OCI-M1 (cell line): Measurements from ENCODE around the gene ZNF213.
"Not testable (repeated sequence)": the region's sequence is repeated elsewhere in the genome, so short reads cannot be mapped to it uniquely, and the experiment has no call there.

Experiments
- DNase-seq: peaks from one replicate; lab custom pipeline; 2025; lab: John Stamatoyannopoulos, UW

The ZNF213 gene

DNA sequence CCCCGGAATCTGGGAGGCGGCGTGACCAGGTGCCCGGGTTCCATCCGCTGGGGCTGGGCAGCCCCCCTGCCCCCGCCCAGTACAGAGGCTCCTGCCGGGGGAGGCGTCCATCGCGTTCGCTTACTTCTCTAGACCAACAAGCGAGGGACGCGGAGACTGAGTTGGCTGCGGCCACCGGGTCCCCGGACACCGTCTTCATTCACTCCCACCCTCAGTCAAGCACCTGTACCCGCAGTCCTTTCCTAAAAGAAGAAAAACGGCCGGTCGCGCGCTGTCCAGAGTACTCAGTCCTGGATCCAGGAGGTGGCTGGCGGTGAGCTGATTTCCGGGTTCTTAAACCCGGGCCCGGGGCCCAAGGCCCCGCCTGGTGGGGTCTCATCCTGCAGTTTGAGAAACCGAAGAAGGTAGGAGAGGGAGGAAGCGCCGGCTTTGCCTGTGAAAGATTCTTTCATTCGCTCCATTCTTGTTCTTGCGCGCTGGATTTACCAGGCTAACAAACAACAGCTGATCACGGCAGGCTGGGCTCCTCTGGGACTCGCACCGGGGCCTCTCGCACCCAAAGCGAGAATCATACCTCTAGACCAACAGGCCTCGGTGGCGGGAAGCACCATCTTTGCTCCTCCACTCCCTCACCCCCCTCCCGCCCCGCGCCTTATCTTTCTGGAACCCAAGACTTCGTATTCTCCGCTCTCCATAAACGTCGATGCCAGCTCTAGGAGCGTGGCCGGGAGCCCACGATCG, 35.8 kb downstream of the ZNF213 start:
- DNase-seq, result peak; percentile 17

DNA sequence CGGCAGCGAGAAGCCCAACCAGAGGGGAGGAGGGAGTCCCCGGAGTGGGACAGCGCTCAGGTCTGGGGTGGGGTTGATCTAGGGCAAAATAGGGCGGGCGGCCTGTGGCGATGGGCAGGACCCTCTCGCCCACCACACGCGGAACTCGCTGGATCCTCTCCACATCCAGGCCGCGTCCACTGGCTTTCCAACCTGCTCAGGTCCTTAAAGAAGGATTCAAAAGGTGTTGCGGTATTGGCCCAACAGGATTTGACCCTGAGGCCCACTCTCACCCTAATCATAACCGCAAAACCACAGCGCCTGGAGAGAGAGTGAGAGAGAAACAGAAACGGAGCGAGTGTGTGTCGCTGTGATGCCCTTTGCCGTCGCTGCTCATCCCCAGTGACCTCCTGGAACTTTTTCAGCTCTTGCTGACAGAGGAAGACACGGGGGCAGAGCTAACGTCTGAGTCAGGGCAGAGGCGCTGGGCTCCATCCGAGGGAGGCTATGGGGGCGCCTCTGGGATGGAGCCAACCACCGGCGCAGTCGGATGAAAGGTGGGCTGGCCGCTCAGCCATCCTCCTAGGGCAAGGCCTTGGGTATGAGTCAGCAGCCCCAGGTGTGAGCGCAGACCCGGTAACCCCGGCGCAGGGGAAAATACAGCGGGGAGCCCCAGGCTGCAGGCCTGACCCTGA, 36.5 kb downstream of the ZNF213 start:
- peak; percentile 69 for DNase-seq

DNA sequence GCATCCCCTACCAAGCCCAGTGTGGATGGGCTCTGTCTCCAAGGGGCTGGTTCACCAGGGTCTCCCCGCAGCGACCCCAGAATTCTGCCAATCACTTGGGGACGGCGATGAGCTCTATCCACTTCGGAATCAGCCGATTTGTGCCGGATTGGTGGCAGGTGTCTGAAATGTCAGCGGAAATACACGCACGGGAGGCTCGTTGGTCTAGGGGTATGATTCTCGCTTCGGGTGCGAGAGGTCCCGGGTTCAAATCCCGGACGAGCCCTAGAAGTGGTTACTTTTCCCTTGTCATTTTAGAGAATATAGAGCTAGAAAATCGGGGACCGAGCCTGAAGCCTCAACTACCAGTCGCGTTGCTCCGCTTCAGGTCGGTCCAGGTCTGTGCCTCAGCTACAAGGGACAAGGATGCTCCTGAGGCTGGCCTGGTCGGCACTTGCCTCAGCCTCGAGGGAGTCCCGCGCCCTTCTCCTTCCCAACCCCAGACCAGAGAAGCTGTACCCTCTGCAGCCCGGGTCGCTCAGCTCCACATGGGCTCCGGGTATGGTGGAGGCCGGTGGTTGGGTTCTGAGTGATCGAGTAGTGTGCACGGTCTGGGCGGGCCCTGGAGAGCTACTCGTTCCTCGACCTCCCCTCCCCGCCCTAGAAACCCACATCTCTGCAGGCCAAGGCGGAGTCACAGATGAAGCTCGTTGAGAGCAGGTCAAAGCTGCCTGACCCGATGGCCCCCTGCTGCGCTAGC, 37.2 kb downstream of the ZNF213 start:
- DNase-seq, result peak; percentile 76

DNA sequence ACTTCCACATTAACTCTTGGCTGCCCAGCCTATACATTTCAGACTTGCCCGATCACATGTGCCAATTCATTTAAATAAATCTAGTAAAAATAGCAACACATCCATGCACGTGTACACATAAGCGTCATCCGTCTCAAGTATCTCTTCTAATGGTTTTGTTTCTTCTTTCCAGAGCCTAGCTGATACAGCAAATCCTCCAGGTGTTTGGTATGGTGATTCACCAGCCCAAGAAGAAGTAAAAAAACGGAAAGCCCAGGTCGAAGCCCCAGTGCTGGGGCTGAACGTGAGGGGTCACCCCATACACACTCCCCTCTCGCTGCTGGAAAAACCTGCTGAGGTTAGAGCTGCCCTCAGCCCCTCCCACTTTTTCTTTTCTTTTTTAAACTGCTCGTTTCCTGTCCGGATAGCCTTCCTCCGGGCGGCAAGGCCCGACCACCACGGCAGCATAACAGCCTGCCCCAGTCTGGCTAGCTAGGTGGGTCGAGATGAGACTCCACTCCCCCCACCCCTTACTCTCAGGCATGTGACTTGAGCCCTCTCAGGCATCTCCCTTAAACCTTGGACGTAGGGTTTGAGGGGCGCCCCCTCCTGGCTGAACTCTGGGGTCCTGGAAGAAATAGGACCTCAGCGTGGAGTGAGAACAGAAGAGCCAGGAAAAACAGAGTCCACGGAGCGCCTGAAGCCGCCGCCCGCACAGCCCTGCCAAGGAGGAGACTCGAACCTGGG, 39.2 kb downstream of the ZNF213 start:
- DNase-seq, result peak; percentile 87

DNA sequence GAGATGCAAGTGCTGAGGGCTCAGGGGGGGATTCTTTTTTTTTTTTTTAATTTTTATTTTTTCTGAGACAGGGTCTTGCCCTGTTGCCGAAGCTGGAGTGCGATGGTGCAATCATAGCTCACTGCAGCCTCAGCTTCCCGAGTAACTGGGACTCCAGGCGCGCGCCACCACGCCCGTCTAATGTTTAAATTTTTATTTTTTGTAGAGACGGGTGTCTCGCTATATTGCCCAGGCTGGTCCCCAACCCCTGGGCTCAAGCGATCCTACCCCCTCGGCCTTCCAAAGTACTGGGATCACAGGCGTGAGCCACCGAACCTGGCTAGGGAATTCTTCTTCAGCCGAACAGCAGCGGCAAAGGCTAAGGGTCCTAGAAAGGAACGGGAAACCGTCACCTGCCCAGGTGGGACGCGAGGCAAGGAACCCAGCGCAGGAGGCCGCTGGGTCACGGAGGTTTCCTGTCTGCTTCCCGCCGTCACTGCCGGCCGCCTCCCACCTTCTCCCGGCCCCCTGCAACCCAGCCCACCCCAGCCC, 39.9 kb downstream of the ZNF213 start:
- no peak for DNase-seq

DNA sequence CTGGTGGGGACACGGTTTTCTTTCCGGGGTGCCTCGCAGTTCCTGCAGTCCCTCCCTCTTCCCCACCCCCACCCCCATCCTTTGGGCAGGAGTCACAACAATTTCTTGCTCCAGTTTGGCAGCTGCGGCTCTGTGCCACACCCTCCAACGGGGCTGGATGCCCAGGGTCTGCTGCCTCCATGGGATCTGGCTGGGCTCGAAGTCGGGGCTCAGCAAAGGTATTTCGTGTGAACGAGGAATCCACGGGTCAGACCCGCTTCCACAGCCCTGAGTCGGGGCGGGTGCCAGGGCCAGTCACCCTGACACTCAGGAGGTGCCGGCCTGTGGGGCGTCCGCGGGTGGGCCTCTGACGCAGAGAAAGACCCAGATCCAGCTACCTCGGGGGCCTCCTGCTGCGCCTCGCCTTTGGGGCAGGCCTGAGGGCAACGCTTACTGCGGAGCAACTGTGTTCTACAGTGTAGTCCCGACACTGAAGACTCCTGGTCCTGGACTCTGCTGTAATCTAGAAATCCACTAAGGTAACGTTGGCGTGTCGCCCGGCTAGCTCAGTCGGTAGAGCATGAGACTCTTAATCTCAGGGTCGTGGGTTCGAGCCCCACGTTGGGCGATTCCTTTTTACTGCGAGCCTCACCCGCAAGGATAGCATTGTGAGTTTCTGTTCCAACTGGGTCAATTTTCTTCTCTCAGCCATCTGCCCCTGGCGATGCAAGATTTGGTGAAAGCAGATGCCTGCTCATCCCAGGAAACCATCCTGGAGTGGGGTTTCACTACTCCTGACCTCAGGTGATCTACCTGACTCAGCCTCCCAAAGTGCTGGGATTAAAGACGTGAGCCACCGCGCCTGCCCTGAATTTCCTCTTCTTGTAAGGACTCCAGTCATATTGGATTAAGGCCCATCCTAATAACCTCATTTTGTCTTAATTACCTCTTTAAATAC, 40.6 kb downstream of the ZNF213 start:
- DNase-seq, result peak; percentile 94

DNA sequence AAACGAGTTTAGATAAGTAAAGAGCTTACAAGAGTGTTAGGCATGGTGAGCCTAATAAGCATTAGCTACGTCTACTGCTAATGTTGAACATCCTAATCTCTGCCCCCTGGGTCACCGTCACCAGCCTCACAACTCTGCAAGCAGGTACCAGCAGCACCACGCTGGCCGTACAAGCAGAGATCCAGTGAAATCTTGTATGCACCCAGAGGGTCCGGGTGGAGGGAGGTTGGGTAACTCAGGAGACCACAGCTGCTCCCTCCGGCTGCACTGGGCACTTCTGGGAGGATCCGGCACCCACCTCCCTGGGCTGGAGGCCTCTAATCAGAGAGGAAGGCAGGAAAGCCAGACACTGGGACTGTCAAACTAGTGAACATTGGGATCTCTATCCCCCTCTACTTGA, 44.8 kb downstream of the ZNF213 start:
- DNase-seq, result no peak

DNA sequence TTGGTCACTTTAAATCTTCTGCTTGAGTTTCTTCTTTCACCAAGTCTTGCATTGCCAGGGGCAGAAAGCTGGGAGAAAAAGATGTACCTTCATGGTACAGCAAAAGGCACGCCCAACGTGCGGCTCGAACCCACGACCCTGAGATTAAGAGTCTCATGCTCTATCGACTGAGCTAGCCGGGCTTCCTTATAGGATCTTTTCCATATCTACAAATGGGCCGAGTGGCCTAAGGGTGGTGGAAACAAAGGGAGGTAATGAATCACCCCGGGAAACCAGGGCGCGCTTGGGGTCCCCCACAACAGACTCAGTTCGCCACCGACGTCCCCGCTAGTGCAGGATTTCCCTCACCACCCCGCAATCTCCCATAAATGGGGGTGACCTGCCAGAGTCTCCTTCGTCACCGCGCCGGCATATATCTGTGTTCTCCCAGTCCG, 45.6 kb downstream of the ZNF213 start:
- DNase-seq, result peak; percentile 72

DNA sequence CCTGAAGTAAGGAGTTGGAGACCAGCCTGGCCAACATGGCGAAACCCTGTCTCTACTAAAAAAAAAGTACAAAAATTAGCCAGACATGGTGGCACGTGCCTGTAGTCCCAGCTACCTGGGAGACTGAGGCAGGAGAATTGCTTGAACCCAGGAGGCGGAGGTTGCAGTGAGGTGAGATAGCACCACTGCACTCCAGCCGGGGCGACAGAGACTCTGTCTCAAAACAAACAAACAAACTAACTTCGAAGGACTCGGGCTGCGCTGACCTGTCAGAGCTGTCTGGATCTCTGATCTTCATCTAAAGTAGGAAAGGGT, 47.4 kb downstream of the ZNF213 start:
- DNase-seq, result not testable (repeated sequence)

DNA sequence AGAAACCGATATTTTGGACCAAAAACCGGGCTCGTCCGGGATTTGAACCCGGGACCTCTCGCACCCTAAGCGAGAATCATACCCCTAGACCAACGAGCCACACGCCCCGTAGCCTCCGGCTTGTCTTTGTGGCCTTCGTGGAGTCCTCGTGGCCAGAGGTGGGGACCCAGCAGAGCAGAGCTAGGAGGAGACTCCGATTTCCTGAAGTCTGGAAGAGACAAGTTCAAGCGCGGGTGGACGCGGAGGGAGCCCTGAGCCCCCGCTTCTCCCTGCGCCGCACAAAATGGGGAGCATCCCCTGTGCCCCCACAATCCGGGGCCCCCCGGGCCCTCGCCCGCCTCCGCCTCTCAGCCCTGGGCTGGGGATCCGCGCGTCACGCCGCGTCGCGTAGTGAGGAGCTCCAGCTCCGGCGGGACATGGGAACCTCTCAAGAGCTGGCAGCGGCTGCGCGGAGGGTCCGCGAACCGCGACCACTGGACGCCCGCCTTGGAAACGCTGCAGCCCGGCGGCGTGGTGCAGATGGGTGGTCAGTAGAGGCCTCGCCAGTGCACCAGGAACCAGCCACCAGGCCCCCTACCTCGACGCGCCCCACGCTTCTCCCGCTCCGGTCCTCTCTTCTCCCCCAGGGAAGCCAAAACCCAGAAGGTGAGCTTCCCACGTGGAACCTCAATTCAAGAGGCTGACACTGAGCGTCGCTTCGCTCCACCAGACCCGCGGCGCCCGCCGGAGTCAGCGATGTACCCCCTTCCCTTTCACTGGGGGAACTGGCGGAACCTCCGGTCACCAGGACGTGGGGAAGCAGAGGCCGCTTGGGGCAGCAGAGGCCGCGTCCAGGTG, 48.0 kb downstream of the ZNF213 start:
- peak; percentile 91 for DNase-seq

DNA sequence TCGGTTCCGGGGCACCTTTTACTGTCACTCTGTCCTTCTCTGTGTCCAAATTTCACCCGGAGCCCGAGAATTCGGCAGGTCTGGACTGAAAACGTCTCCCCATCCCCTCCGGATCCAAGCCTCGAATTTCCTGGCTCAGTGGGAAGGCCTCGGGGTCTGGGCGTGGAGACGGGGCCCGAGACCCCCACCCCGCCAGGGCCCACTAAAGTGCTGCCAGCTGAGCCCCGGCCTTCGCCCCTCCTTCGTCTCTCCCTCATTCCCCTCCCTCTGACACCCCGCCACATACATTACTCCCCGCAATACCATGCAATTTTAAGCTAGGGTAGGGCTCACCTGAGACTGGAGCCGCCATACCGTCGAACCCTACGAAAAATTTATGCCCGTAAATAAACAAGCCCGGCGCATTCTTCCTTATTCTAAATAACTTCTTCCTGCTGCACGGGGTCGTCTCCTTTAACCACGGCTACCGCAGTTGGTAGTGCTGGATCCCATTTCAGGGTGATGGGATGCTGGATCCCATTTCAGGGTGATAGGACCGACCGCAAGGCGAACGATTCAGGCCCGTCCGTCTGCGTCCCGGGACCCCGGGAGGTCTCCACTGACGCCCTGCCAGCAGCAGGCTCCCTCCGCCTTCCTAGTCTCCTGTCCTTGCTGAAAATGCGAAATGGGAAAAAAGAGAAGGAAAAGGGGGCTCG, 48.8 kb downstream of the ZNF213 start:
- no peak for DNase-seq

DNA sequence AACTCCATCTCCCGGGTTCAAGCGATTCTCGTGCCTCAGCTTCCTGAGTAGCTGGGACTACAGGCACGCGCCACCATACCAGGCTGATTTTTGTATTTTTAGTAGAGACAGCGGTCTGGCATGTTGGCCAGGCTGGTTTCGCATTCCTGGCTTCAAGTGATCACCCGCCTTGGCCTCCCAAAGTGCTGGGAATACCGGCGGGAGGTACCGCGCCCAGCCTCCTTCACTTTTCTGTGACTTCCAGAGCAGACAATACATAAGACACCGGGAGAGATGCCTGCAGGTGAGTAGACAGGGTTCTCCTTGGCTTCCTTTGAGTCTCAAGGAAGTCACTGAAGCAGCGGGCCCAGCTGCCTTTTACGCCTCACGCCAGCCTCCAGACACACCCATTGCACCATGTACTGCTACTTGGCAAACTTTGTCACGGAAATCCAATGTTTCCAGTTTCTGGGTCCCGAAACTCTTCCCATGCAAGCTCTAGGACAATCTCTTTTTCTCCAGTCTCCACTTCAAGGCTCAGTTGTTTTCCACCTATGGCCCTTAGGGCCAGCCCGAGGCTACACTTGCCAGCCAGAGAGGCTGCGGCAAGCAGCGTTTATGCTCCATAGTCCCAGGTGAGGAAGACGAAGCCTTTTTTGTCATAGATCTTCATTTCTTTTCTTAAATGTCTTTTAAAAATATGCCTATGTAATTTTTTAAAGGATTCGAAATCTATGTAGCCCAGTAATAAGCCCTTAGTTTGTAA, 52.3 kb downstream of the ZNF213 start:
- no peak for DNase-seq

DNA sequence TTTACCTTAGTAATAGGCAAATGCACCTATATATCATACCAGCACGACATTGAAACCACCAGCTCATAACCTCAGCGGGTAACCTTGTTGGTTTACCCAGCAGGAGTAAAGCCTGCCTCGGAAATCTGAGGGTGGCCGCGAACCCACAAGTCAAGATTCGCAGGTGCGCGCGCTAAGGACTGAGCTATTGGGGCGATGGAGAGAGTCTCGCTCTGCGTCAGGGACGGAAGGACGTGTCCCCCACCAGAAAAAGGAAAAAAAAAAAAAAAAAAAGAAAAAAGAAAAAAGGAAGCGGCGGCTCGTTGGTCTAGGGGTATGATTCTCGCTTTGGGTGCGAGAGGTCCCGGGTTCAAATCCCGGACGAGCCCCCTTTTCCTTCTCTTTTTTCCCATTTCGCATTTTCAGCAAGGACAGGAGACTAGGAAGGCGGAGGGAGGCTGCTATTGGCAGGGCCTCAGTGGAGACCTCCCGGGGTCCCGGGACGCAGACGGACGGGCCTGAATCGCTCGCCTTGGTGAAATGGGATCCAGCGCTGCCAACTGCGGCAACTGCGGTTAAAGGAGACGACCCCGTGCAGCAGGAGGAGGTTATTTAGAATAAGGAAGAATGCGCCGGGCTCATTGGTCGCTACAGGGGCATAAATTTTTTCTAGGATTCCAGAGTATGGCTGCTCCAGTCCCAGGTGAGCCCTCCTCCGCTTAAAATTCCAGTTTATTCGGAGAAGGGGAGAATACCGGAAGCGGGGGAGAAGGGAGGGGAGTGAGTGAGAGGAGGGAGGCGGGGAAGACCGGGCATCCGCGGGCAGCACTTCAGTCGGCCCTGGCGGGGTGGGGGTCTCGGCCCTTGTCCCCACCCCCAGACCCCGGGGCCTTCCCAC, 53.2 kb downstream of the ZNF213 start, which contains the start of gene OR1F1:
OR1F1 (plus strand) TSS at position 407 of the 877 bp plus-strand sequence.
- peak; percentile 80 for DNase-seq

DNA sequence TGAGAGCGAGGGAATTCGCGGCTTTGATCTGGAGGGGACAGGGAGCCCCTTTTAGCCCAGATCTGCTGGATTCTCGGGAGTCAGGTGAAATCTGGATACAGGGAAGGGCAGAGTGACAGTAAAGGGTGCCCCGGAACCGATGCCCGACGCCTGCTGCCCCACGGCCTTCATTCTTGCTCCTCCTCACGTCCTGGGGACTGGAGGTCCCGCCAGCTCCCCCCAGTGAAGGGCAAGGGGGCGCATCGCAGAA, 53.8 kb downstream of the ZNF213 start:
- no peak for DNase-seq

DNA sequence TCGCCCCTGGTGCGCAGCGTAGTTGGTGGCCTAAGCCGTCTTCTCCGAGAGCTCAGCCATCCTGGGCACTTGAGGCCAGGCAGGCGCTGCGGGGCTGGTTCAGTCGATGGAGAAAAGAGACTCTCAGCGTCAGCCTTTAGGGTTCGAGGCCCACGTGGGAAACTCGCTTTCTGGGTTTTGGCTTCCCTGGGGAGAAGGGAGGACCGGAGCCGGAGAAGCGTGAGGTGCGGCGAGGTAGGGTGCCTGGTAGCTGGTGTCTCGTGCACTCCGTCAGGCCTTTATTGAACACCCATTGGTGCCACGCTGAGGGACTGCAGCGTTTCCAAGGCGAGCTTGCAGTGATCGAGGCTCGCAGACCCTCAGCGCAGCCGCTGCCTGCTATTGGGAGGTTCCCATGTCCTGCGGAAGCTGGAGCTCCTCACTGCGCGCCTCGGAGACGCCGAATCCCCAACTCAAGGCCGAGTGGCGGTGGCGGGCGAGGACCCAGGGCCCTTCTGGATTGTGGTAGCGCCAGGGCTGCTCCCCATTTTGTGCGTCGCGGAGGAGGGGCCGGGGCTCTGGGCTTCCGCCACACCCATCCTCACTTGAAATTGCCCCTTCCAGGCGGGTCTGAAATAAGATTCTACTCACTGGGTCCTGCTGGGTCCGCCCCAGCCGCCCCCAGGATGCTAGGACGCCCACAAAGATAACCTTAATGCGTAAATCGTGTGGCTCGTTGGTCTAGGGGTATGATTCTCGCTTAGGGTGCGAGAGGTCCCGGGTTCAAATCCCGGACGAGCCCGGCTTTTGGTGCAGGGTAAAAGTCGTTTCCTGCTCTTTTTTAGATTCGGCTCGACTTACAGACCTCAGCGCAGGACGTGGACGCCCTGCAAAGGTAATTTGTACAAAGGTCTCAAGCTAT, 54.3 kb downstream of the ZNF213 start:
- peak; percentile 86 for DNase-seq

DNA sequence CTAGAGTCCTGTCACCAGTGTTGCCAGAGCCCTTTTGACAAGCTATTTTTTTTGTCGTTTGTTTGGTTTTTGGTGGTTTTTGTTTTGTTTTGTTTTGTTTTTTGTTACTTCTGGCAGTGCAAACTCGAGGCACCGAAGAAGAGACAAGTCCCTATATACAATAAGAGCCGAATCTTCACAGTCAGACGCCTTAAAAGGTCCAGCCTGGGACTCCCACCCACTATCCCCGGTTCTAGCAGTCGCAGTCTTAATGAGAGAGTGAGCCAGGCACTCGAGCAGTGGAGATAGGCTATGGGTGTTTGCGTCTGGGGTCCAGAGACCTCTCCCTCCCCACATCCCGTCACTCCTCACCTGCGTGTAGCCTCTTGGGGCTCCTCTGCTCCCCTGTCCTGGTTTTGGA, 55.0 kb downstream of the ZNF213 start:
- no peak for DNase-seq

DNA sequence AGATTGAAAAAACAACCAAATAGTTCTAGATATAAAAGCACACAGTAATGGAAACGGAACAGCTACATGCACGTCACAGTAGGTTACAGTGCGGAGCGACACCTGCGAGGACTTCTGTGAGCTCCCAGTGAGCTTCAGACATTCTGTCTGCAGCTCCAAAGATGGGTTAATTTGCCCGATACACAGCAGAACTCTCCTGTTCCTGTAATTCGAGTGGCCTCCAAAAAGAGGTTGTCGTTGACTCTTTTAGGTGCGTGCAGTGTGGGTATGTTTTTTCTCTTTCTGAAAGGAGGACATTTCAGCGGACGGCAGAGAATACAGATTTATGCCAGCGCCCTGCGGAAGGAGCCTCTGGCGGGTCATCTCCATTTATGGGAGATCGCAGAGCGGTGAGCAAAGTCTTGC, 56.1 kb downstream of the ZNF213 start:
- DNase-seq, result no peak
